ENCODE data around the gene GPR156. TPM values are rescaled to one million over a fixed set of nuclear protein-coding genes. Genes with fewer than 3 reads are reported as not detected.

GPR156 gene
- total and polyA plus RNA-seq, 3 experiments from 2014 or later = 0.04 TPM; not detected in 2

GRCh38 chr3:120203621-120204020 lies 81.4 kb downstream of the GPR156 start:
- no peak for DNase-seq
- Mint-ChIP-seq H3K27me3 (peaks cover 1 to 4% of the 10 kb centered on the region in 2 donors), H3K4me1 (no peaks in the 10 kb centered on the region), H3K4me3 (no peak overlapping the region), H3K36me3 (no peaks in the 10 kb centered on the region), H3K27ac (no peak overlapping the region), H3K9me3 (no peaks in the 10 kb centered on the region)
- Histone ChIP-seq H3K9me3 (ENCODE audit: low read length) (no peaks in the 10 kb centered on the region), H3K4me1 (ENCODE audit: insufficient read depth, low read length) (no peaks in the 10 kb centered on the region), H3K4me3 (ENCODE audit: low read length) (no peak overlapping the region), H3K36me3 (ENCODE audit: insufficient read depth, low read length) (no peaks in the 10 kb centered on the region), H3K27me3 (ENCODE audit: insufficient read depth, low read length, poor library complexity, severe bottlenecking) (no peaks in the 10 kb centered on the region), H3K27ac (ENCODE audit: low read depth, low read length) (no peak overlapping the region)
- CTCF ChIA-PET = no interaction called here
- POLR2A ChIA-PET = no interaction called here

GRCh38 chr3:120203016-120203415 lies 82.0 kb downstream of the GPR156 start:
- Mint-ChIP-seq H3K36me3 (no peaks in the 10 kb centered on the region), H3K9me3 (no peaks in the 10 kb centered on the region), H3K4me1 (no peaks in the 10 kb centered on the region), H3K27ac (no peak overlapping the region), H3K27me3 (peaks cover 1 to 2% of the 10 kb centered on the region in 2 donors), H3K4me3 (no peak overlapping the region)
- Histone ChIP-seq H3K36me3 (ENCODE audit: insufficient read depth, low read length) (no peaks in the 10 kb centered on the region), H3K27ac (ENCODE audit: low read depth, low read length) (no peak overlapping the region), H3K4me3 (ENCODE audit: low read length) (no peak overlapping the region), H3K9me3 (ENCODE audit: low read length) (no peaks in the 10 kb centered on the region), H3K27me3 (ENCODE audit: insufficient read depth, low read length, poor library complexity, severe bottlenecking) (no peaks in the 10 kb centered on the region), H3K4me1 (ENCODE audit: insufficient read depth, low read length) (no peaks in the 10 kb centered on the region)
- CTCF ChIA-PET = no interaction called here
- no peak for DNase-seq
- POLR2A ChIA-PET = no interaction called here

DNA sequence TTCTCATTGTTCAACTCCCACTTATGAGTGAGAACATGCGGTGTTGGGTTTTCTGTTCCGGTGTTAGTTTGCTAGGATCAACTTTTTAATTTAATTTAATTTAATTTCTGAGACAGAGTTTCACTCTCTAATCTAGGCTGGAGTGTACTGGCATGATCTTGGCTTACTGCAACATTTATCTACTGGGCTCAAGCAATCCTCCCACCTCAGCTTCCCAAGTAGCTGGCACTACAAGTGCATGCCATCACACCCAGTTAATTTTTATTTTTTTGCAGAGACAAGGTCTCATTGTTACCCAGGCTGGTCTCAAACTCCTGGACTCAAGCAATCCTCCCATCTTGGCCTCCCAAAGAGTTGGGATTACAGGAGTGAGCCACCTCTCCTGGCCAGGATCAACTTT lies 82.7 kb downstream of the GPR156 start:
- H3K9me3 ChIP-seq (ENCODE audit: low read length) = no peaks in the 10 kb centered on the region
- H3K27ac Mint-ChIP-seq = peak overlapping the region in 1 of 8 donors; percentile 48
- H3K4me3 Mint-ChIP-seq = no peak overlapping the region
- no peaks in the 10 kb centered on the region for H3K36me3 Mint-ChIP-seq
- no peaks in the 10 kb centered on the region for H3K36me3 ChIP-seq (ENCODE audit: insufficient read depth, low read length)
- ChIA-PET CTCF (no interaction called here), POLR2A (no interaction called here)
- DNase-seq = no peak
- no peaks in the 10 kb centered on the region for H3K27me3 ChIP-seq (ENCODE audit: insufficient read depth, low read length, poor library complexity, severe bottlenecking)
- H3K4me1 Mint-ChIP-seq = no peaks in the 10 kb centered on the region
- no peaks in the 10 kb centered on the region for H3K4me1 ChIP-seq (ENCODE audit: insufficient read depth, low read length)
- no peak overlapping the region for H3K4me3 ChIP-seq (ENCODE audit: low read length)
- no peak overlapping the region for H3K27ac ChIP-seq (ENCODE audit: low read depth, low read length)
- peaks cover 0 to 1% of the 10 kb centered on the region in 2 donors for H3K27me3 Mint-ChIP-seq
- no peaks in the 10 kb centered on the region for H3K9me3 Mint-ChIP-seq

GRCh38 chr3:120200493-120201235 lies 84.4 kb downstream of the GPR156 start:
- Histone ChIP-seq H3K27ac (ENCODE audit: low read depth, low read length) (no peak overlapping the region), H3K27me3 (ENCODE audit: insufficient read depth, low read length, poor library complexity, severe bottlenecking) (no peaks in the 10 kb centered on the region), H3K36me3 (ENCODE audit: insufficient read depth, low read length) (no peaks in the 10 kb centered on the region), H3K9me3 (ENCODE audit: low read length) (no peaks in the 10 kb centered on the region), H3K4me3 (ENCODE audit: low read length) (no peak overlapping the region), H3K4me1 (ENCODE audit: insufficient read depth, low read length) (no peaks in the 10 kb centered on the region)
- ChIA-PET POLR2A (no interaction called here), CTCF (no interaction called here)
- no peak for DNase-seq
- Mint-ChIP-seq H3K4me1 (no peaks in the 10 kb centered on the region), H3K27ac (no peak overlapping the region), H3K27me3 (peaks cover 0 to 1% of the 10 kb centered on the region in 2 donors), H3K36me3 (no peaks in the 10 kb centered on the region), H3K9me3 (no peaks in the 10 kb centered on the region), H3K4me3 (no peak overlapping the region)

- ChIA-PET POLR2A (no interaction called here), CTCF (interaction anchor here (1.7 kb wide), 1 partner anchor 10 kb away, joined by 5 read pairs; no protein-coding TSS in a partner anchor)
- H3K36me3 Mint-ChIP-seq = no peaks in the 10 kb centered on the region
Measured at GRCh38 chr3:120198305-120198878, 86.6 kb downstream of the GPR156 start.

DNA sequence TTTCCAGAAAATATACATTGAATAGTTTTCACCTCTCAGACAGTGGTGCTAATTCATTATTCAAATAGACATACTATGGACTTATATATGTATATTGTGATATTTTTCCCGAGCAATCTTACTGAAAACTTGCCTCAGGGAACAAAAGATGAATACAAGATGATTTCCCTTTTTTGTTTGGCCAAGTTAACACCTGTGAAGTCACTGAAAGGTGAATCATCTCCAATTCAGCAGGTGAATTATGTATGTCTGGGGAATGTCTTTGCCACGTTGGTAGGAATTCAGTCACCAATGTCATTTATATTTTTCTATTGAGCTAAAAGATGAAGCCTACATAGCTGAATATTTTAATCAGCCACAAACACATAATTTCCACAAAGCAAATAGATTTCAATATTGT lies 88.2 kb downstream of the GPR156 start:
- Histone ChIP-seq H3K36me3 (ENCODE audit: insufficient read depth, low read length) (no peaks in the 10 kb centered on the region), H3K9me3 (ENCODE audit: low read length) (no peaks in the 10 kb centered on the region), H3K4me1 (ENCODE audit: insufficient read depth, low read length) (no peaks in the 10 kb centered on the region), H3K27ac (ENCODE audit: low read depth, low read length) (no peak overlapping the region), H3K27me3 (ENCODE audit: insufficient read depth, low read length, poor library complexity, severe bottlenecking) (no peaks in the 10 kb centered on the region), H3K4me3 (ENCODE audit: low read length) (no peak overlapping the region)
- DNase-seq = no peak
- Mint-ChIP-seq H3K4me3 (no peak overlapping the region), H3K36me3 (no peaks in the 10 kb centered on the region), H3K27ac (no peak overlapping the region), H3K4me1 (no peaks in the 10 kb centered on the region), H3K9me3 (no peaks in the 10 kb centered on the region), H3K27me3 (no peaks in the 10 kb centered on the region)
- POLR2A ChIA-PET = no interaction called here
- CTCF ChIA-PET = interaction anchor here (1.3 to 1.7 kb wide), 2 partner anchors 12 to 304 kb away, joined by 5 to 7 read pairs; no protein-coding TSS in a partner anchor

More at GRCh38 chr3:120198305-120198878, 86.6 kb downstream of the GPR156 start:
- H3K9me3 Mint-ChIP-seq = no peaks in the 10 kb centered on the region
- H3K4me3 Mint-ChIP-seq = no peak overlapping the region
- no peak overlapping the region for H3K27ac ChIP-seq (ENCODE audit: low read depth, low read length)
- H3K9me3 ChIP-seq (ENCODE audit: low read length) = no peaks in the 10 kb centered on the region
- H3K27me3 Mint-ChIP-seq = no peaks in the 10 kb centered on the region
- no peak overlapping the region for H3K4me3 ChIP-seq (ENCODE audit: low read length)
- H3K4me1 ChIP-seq (ENCODE audit: insufficient read depth, low read length) = no peaks in the 10 kb centered on the region
- H3K27ac Mint-ChIP-seq = no peak overlapping the region
- no peaks in the 10 kb centered on the region for H3K27me3 ChIP-seq (ENCODE audit: insufficient read depth, low read length, poor library complexity, severe bottlenecking)
- no peaks in the 10 kb centered on the region for H3K36me3 ChIP-seq (ENCODE audit: insufficient read depth, low read length)
- no peak for DNase-seq
- no peaks in the 10 kb centered on the region for H3K4me1 Mint-ChIP-seq

- H3K4me1 Mint-ChIP-seq = no peaks in the 10 kb centered on the region
- no peak overlapping the region for H3K4me3 Mint-ChIP-seq
- no peaks in the 10 kb centered on the region for H3K36me3 Mint-ChIP-seq
- no peaks in the 10 kb centered on the region for H3K9me3 Mint-ChIP-seq
- Histone ChIP-seq H3K4me3 (ENCODE audit: low read length) (no peak overlapping the region), H3K9me3 (ENCODE audit: low read length) (no peaks in the 10 kb centered on the region), H3K36me3 (ENCODE audit: insufficient read depth, low read length) (no peaks in the 10 kb centered on the region), H3K27me3 (ENCODE audit: insufficient read depth, low read length, poor library complexity, severe bottlenecking) (no peaks in the 10 kb centered on the region), H3K4me1 (ENCODE audit: insufficient read depth, low read length) (no peaks in the 10 kb centered on the region), H3K27ac (ENCODE audit: low read depth, low read length) (no peak overlapping the region)
- no peaks in the 10 kb centered on the region for H3K27me3 Mint-ChIP-seq
- DNase-seq = no peak
- H3K27ac Mint-ChIP-seq = no peak overlapping the region
- ChIA-PET POLR2A (no interaction called here), CTCF (no interaction called here)
Measured at GRCh38 chr3:120196333-120196732, 88.7 kb downstream of the GPR156 start.

GRCh38 chr3:120193554-120193953 lies 91.5 kb downstream of the GPR156 start:
- H3K4me3 Mint-ChIP-seq = no peak overlapping the region
- no peak overlapping the region for H3K27ac ChIP-seq (ENCODE audit: low read depth, low read length)
- DNase-seq = no peak
- H3K27me3 Mint-ChIP-seq = no peaks in the 10 kb centered on the region
- H3K36me3 Mint-ChIP-seq = no peaks in the 10 kb centered on the region
- H3K9me3 ChIP-seq (ENCODE audit: low read length) = no peaks in the 10 kb centered on the region
- no peaks in the 10 kb centered on the region for H3K36me3 ChIP-seq (ENCODE audit: insufficient read depth, low read length)
- H3K9me3 Mint-ChIP-seq = no peaks in the 10 kb centered on the region
- CTCF ChIA-PET = no interaction called here
- no peak overlapping the region for H3K27ac Mint-ChIP-seq
- H3K4me1 ChIP-seq (ENCODE audit: insufficient read depth, low read length) = no peaks in the 10 kb centered on the region
- POLR2A ChIA-PET = no interaction called here
- no peak overlapping the region for H3K4me3 ChIP-seq (ENCODE audit: low read length)
- H3K27me3 ChIP-seq (ENCODE audit: insufficient read depth, low read length, poor library complexity, severe bottlenecking) = no peaks in the 10 kb centered on the region
- no peaks in the 10 kb centered on the region for H3K4me1 Mint-ChIP-seq
